ENCODE data around the gene GRIN3A.
"Not testable (repeated sequence)": the region's sequence is repeated elsewhere in the genome, so short reads cannot be mapped to it uniquely, and the experiment has no call there.

GRIN3A gene

DNA sequence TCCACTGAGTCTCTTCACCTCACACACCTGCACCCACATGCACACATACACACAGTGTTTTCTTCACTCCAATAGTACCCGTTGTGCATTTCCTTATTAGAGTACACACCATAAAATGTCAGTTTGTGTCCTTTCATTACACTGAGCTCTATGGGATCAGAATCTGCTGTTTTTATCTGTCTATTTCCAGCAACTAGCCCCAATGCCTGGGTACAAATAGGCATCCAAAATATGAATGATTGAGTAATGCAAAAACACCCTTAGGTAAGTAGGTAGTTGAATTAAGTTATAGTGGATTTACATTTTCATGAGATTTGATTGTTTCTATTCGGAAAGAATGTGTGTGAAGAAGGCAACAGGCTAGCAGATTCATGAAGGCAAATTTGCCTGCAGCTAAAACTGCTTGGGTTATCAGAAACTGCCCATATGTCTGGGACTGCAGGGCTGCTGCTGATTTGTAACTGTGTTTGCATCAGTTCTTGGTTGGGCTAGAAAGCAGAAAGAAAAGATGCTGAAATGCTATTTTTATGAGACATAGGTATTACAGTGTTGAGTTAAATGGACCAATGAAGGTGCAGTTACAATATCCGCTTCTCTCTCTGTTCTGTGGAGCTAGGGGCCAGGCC is 170.6 kb downstream of the GRIN3A start:
- H3K4me1 ChIP-seq (ENCODE audit: insufficient read depth, insufficient read length), result no peaks in the 10 kb centered on the region
- peaks cover 54% of the 10 kb centered on the region for H3K36me3 ChIP-seq (ENCODE audit: insufficient read depth, insufficient read length, low read length)

GRCh38 chr9:101566904-101567724 is 171.3 kb downstream of the GRIN3A start:
- DNase-seq (ENCODE audit: low read depth, low spot score), result no peak
- Histone ChIP-seq H3K4me1 (ENCODE audit: insufficient read depth, insufficient read length) (no peaks in the 10 kb centered on the region), H3K27me3 (ENCODE audit: insufficient read depth, insufficient read length) (no peaks in the 10 kb centered on the region), H3K9ac (ENCODE audit: insufficient read length, low read depth) (no peak overlapping the region), H3K4me3 (ENCODE audit: insufficient read length, low read depth) (no peak overlapping the region), H3K9me3 (ENCODE audit: insufficient read depth, low read length) (no peaks in the 10 kb centered on the region), H3K36me3 (ENCODE audit: insufficient read depth, insufficient read length, low read length) (peaks cover 61% of the 10 kb centered on the region)
- TF ChIP-seq YY1 (IDR thresholded peaks at IDR 0.05; ENCODE audit: insufficient read depth, insufficient read length), result no peak
- no peak for TF ChIP-seq ZNF274 (IDR thresholded peaks at IDR 0.05; ENCODE audit: low read depth, low read length)
- no peak for TF ChIP-seq SUZ12 (IDR thresholded peaks at IDR 0.05; ENCODE audit: extremely low read depth, insufficient read depth, insufficient read length)

More for the DNA sequence above, 170.6 kb downstream of the GRIN3A start:
- no peak for TF ChIP-seq YY1 (IDR thresholded peaks at IDR 0.05; ENCODE audit: insufficient read depth, insufficient read length)
- TF ChIP-seq SUZ12 (IDR thresholded peaks at IDR 0.05; ENCODE audit: extremely low read depth, insufficient read depth, insufficient read length), result no peak
- TF ChIP-seq ZNF274 (IDR thresholded peaks at IDR 0.05; ENCODE audit: low read depth, low read length), result no peak
- no peaks in the 10 kb centered on the region for H3K27me3 ChIP-seq (ENCODE audit: insufficient read depth, insufficient read length)
- no peak overlapping the region for H3K9ac ChIP-seq (ENCODE audit: insufficient read length, low read depth)
- DNase-seq (ENCODE audit: low read depth, low spot score), result no peak
- no peak overlapping the region for H3K4me3 ChIP-seq (ENCODE audit: insufficient read length, low read depth)
- H3K9me3 ChIP-seq (ENCODE audit: insufficient read depth, low read length), result peaks cover 4% of the 10 kb centered on the region; the same call in 1 of the 2 replicates

- Histone ChIP-seq H3K9ac (ENCODE audit: insufficient read length, low read depth) (no peak overlapping the region), H3K27me3 (ENCODE audit: insufficient read depth, insufficient read length) (no peaks in the 10 kb centered on the region), H3K4me1 (ENCODE audit: insufficient read depth, insufficient read length) (no peaks in the 10 kb centered on the region), H3K9me3 (ENCODE audit: insufficient read depth, low read length) (no peaks in the 10 kb centered on the region), H3K36me3 (ENCODE audit: insufficient read depth, insufficient read length, low read length) (peaks cover 75% of the 10 kb centered on the region), H3K4me3 (ENCODE audit: insufficient read length, low read depth) (no peak overlapping the region)
- DNase-seq (ENCODE audit: low read depth, low spot score), result no peak
- TF ChIP-seq ZNF274 (IDR thresholded peaks at IDR 0.05; ENCODE audit: low read depth, low read length) (no peak), YY1 (IDR thresholded peaks at IDR 0.05; ENCODE audit: insufficient read depth, insufficient read length) (no peak), SUZ12 (IDR thresholded peaks at IDR 0.05; ENCODE audit: extremely low read depth, insufficient read depth, insufficient read length) (no peak)
Measured at GRCh38 chr9:101564252-101564651, 174.2 kb downstream of the GRIN3A start.

- H3K9me3 ChIP-seq (ENCODE audit: insufficient read depth, low read length), result no peaks in the 10 kb centered on the region
- DNase-seq (ENCODE audit: low read depth, low spot score), result no peak
- peaks cover 69% of the 10 kb centered on the region for H3K36me3 ChIP-seq (ENCODE audit: insufficient read depth, insufficient read length, low read length)
- no peak overlapping the region for H3K9ac ChIP-seq (ENCODE audit: insufficient read length, low read depth)
- no peaks in the 10 kb centered on the region for H3K4me1 ChIP-seq (ENCODE audit: insufficient read depth, insufficient read length)
- H3K4me3 ChIP-seq (ENCODE audit: insufficient read length, low read depth), result no peak overlapping the region
- H3K27me3 ChIP-seq (ENCODE audit: insufficient read depth, insufficient read length), result no peaks in the 10 kb centered on the region
- no peak for TF ChIP-seq YY1 (IDR thresholded peaks at IDR 0.05; ENCODE audit: insufficient read depth, insufficient read length)
- TF ChIP-seq ZNF274 (IDR thresholded peaks at IDR 0.05; ENCODE audit: low read depth, low read length), result no peak
Measured at GRCh38 chr9:101562966-101563365, 175.5 kb downstream of the GRIN3A start.

GRCh38 chr9:101561740-101562139 is 176.7 kb downstream of the GRIN3A start:
- Histone ChIP-seq H3K27me3 (ENCODE audit: insufficient read depth, insufficient read length) (no peaks in the 10 kb centered on the region), H3K36me3 (ENCODE audit: insufficient read depth, insufficient read length, low read length) (peaks cover 71% of the 10 kb centered on the region), H3K9ac (ENCODE audit: insufficient read length, low read depth) (no peak overlapping the region), H3K9me3 (ENCODE audit: insufficient read depth, low read length) (no peaks in the 10 kb centered on the region), H3K4me1 (ENCODE audit: insufficient read depth, insufficient read length) (no peaks in the 10 kb centered on the region), H3K4me3 (ENCODE audit: insufficient read length, low read depth) (no peak overlapping the region)
- DNase-seq (ENCODE audit: low read depth, low spot score), result no peak
- no peak for TF ChIP-seq SUZ12 (IDR thresholded peaks at IDR 0.05; ENCODE audit: extremely low read depth, insufficient read depth, insufficient read length)
- TF ChIP-seq ZNF274 (IDR thresholded peaks at IDR 0.05; ENCODE audit: low read depth, low read length), result no peak
- no peak for TF ChIP-seq YY1 (IDR thresholded peaks at IDR 0.05; ENCODE audit: insufficient read depth, insufficient read length)

- DNase-seq (ENCODE audit: low read depth, low spot score), result not testable (repeated sequence)
Measured at GRCh38 chr9:101549472-101550098, 188.9 kb downstream of the GRIN3A start.

GRCh38 chr9:101543098-101543735 is 195.2 kb downstream of the GRIN3A start:
- no peak for DNase-seq (ENCODE audit: low read depth, low spot score)
- no peaks in the 10 kb centered on the region for H3K9me3 ChIP-seq (ENCODE audit: insufficient read depth, low read length)
- no peak overlapping the region for H3K4me3 ChIP-seq (ENCODE audit: insufficient read length, low read depth)
- TF ChIP-seq YY1 (IDR thresholded peaks at IDR 0.05; ENCODE audit: insufficient read depth, insufficient read length) (no peak), SUZ12 (IDR thresholded peaks at IDR 0.05; ENCODE audit: extremely low read depth, insufficient read depth, insufficient read length) (no peak), ZNF274 (IDR thresholded peaks at IDR 0.05; ENCODE audit: low read depth, low read length) (no peak)
- peaks cover 81% of the 10 kb centered on the region for H3K36me3 ChIP-seq (ENCODE audit: insufficient read depth, insufficient read length, low read length)
- no peaks in the 10 kb centered on the region for H3K27me3 ChIP-seq (ENCODE audit: insufficient read depth, insufficient read length)
- no peak overlapping the region for H3K9ac ChIP-seq (ENCODE audit: insufficient read length, low read depth)
- no peaks in the 10 kb centered on the region for H3K4me1 ChIP-seq (ENCODE audit: insufficient read depth, insufficient read length)

More at GRCh38 chr9:101549472-101550098, 188.9 kb downstream of the GRIN3A start:
- H3K4me3 ChIP-seq (ENCODE audit: insufficient read length, low read depth); H3K9me3 ChIP-seq (ENCODE audit: insufficient read depth, low read length); H3K4me1 ChIP-seq (ENCODE audit: insufficient read depth, insufficient read length); H3K27me3 ChIP-seq (ENCODE audit: insufficient read depth, insufficient read length); H3K9ac ChIP-seq (ENCODE audit: insufficient read length, low read depth): not testable (repeated sequence)
- H3K36me3 ChIP-seq (ENCODE audit: insufficient read depth, insufficient read length, low read length), result peaks cover 91% of the 10 kb centered on the region

All from NT2/D1 (cell line).